GM19438 (cell line): Measurements from ENCODE around the gene FNDC3B.

Source experiments
- ATAC-seq: cut with Tn5 transposase; IDR thresholded peaks from one replicate; pipeline ENCODE4 v1.9.1; 2021; ENCODE audit warnings: low read depth; ENCODE audit not compliant: unreplicated experiment

Gene FNDC3B

GRCh38 chr3:172146349-172146748 is 107.0 kb downstream of the FNDC3B start:
- ATAC-seq = no peak

GRCh38 chr3:172147113-172147818 is 107.9 kb downstream of the FNDC3B start:
- no peak for ATAC-seq

DNA sequence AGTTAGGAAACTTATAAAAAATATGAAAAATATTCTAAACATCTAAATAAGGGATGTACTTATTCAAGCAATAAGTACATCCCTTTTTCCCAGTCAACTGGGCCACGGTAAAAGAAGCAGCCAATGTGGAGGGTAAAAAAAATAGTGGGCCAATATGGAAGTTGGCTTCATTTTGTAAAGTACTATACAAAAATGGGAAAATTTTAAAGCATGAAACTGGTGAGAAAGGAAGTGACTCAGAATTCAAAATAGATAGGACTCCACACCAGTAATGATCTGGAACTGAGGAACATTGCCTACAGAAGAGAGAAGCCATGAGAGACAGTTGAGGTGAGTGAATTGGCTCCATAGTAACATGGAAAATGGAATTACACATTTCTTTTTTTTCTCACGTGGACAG is 108.9 kb downstream of the FNDC3B start:
- ATAC-seq = no peak

- ATAC-seq = no peak
Measured at GRCh38 chr3:172148702-172149565, 109.6 kb downstream of the FNDC3B start.

GRCh38 chr3:172150268-172150667 is 110.9 kb downstream of the FNDC3B start:
- no peak for ATAC-seq

GRCh38 chr3:172150913-172151650 is 111.7 kb downstream of the FNDC3B start:
- ATAC-seq = no peak

GRCh38 chr3:172151651-172152649 is 112.6 kb downstream of the FNDC3B start:
- ATAC-seq = no peak

DNA sequence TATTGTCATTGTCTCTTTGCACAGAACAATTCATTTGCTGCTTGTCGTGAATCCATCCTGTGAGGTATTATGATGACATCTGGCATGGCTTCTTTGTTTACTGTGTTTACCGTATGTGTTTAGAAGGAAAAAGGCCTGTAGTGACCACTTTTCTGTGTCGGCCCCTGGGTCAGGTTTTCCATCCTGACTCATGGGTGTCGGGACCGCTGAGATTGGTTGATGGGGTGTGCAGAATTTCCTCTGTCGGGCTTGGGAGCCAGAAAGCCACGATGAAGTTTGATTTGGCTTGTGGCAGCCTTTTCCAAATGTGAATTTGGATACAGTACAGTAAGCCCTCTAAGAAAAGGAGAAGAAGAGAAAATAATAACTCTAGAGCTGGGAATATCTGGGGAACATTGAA is 113.5 kb downstream of the FNDC3B start:
- no peak for ATAC-seq

GRCh38 chr3:172153335-172153861 is 114.0 kb downstream of the FNDC3B start:
- peak; percentile 77 for ATAC-seq

GRCh38 chr3:172154768-172155664 is 115.6 kb downstream of the FNDC3B start:
- ATAC-seq = peak; percentile 59

DNA sequence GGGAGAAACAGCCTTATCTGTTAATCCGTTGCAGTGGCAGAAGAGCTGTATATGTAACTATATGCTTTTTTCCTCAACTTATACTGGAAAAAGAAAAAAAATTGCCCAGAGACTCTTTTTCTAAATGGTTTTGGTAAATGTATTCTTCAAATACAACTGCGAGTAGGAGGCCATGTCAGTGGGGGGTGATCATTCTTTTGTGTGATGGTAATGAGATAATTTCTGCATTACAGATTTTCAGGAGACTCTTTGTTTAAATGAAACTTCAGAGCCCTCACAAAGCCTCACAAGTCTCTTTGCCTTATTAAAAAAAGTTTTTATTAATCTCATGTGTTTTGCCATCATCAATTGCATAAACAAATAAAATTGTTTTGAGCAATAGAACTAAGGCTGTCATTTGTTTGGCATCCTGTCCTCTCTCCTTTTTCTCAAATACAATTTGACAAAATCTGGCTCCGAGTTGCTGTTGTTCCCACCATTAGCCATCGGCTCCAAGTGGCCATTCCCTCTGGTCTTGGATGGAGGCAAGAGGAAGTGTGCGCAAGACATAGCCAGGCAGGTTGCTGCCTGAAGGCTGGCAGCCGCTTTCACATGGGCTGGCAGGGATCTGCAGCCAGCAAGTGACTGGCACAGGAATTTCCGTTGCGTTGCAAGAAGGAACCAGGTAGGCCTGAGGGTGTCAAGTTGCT is 116.7 kb downstream of the FNDC3B start:
- no peak for ATAC-seq

- ATAC-seq = no peak
Measured at GRCh38 chr3:172156586-172156955, 117.2 kb downstream of the FNDC3B start.

DNA sequence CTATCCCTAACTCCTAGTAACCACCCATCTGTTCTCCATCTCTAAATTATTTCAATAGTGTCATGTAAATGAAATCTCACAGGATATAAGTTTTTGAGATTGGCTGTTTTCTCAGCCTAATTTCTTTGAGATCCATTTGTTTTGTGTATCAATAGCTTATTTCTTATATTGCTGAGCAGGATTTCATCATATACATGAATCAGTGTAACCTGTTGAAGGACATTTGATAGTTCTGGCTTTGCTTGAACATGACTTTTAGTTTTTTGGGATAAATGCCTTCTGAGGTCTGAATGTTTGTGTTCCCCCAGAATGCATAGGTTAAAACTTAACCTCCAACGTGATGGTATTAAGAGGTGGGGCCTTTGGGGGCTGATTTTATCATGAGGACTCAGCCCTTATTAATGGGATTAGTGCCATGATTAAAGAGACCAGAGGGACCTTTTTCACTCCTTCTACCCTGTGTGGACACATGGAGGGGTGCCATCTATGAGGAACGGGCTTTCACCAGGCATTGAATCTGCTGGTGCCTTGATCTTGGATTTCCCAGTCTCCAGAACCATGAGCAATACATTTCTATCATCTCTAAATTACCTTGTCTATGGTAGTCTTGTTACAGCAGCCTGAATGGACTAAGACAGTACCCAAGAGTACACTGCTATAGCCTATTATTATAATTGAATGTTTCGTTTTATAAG is 118.3 kb downstream of the FNDC3B start:
- no peak for ATAC-seq

DNA sequence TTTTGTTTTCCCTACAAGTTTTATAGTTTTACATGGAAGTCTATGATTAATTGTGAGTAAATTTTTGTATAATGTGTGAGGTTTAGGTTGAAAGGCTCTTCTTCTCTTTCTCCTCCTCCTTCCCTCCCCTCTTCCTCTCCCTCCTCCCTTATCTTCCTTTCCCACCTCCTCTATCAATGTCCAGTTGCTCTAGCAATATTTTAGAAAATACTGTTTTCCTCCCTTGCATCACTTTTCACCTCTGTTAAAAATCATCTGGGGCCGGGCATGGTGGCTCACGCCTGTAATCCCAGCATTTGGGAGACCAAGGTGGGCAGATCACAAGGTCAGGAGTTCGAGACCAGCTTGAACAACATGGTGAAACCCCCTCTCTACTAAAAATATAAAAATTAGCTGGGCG is 119.4 kb downstream of the FNDC3B start:
- no peak for ATAC-seq

- ATAC-seq = no peak
Measured at GRCh38 chr3:172159376-172159775, 120.0 kb downstream of the FNDC3B start.

DNA sequence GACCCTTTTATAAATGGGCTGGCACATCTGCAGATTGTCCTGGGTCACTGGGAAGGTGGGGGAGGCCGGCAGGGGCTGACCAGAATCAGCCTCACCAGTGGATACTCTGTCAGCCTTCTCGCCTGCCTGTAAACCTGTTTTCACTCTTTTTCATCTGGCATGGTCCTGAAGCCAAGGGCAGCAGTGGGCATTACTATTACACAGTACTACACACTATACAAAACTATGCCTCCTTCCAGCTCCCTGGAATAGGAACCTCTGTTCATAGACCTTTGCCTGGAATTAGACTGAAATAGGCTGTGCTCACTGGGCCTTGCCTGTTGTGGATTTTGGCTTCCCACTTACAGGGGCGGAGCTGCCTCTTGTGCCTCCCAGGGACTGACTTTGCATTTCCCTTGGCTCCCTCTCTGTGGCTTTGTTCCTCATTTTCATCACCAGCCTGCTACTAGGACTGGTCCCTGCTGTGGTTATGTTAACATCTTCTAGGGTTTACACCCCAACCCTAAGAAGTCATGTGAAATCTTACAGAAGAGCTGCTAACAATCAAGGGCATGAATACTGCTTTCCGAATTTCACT is 120.7 kb downstream of the FNDC3B start:
- no peak for ATAC-seq

- ATAC-seq = no peak
Measured at GRCh38 chr3:172161133-172161789, 121.9 kb downstream of the FNDC3B start.
